WTC11 (cell line): ENCODE data around the gene LPAR2. TPM values are rescaled to one million over a fixed set of nuclear protein-coding genes. Genes with fewer than 3 reads are reported as not detected.

ENCODE experiments used
- ATAC-seq: fragments of 200-7000 bp; cut with Tn5 transposase; 2 replicates; pipeline ENCODE4 v1.10.0; 2021; ENCODE audit warnings: mild to moderate bottlenecking, moderate library complexity
- Bru-seq: library from RNA; stranded (reverse); fragments of 400-500 nt; gene quantifications from one replicate; lab custom pipeline; 2021; lab: Mats Ljungman, UMichigan
- CTCF ChIA-PET: fragments of 300-600 bp; sonication (Branson Sonifier 250); formaldehyde crosslinking; loops from one replicate; lab custom pipeline; 2021; ENCODE audit warnings: antibody characterized with exemption; lab: Charles Lee
- POLR2A ChIA-PET: fragments of 350-600 bp; sonication (Branson Sonifier 250); formaldehyde crosslinking; loops from one replicate; lab custom pipeline; 2021; ENCODE audit warnings: antibody characterized with exemption; lab: Charles Lee
- DNase-seq: peaks from one replicate; pipeline ENCODE4 v3.0.0; 2021; ENCODE audit warnings: low spot score
- H3K27ac Mint-ChIP-seq: 2 replicates; pipeline ENCODE4 v1.8.0; 2021; ENCODE audit warnings: mixed read lengths
- H3K27me3 Mint-ChIP-seq: 2 replicates; pipeline ENCODE4 v1.8.0; 2021; ENCODE audit warnings: low read depth, mild to moderate bottlenecking, moderate library complexity, mixed read lengths
- H3K36me3 Mint-ChIP-seq: 2 replicates; pipeline ENCODE4 v1.8.0; 2021; ENCODE audit warnings: mixed read lengths
- H3K4me1 Mint-ChIP-seq: 2 replicates; pipeline ENCODE4 v1.8.0; 2022; ENCODE audit warnings: mixed read lengths
- H3K4me3 Mint-ChIP-seq: 2 replicates; pipeline ENCODE4 v1.8.0; 2021; ENCODE audit warnings: mild to moderate bottlenecking, moderate library complexity, mixed read lengths
- H3K9me3 Mint-ChIP-seq: 2 replicates; pipeline ENCODE4 v1.8.0; 2021; ENCODE audit warnings: mixed read lengths
- ARID4B ChIP-seq: sonication (generic); formaldehyde crosslinking; IDR thresholded peaks from 2 replicates; pipeline ENCODE4 v1.8.0; 2023; ENCODE audit warnings: missing genetic modification reagents, mild to moderate bottlenecking, borderline replicate concordance
- ATF2 ChIP-seq: sonication (generic); formaldehyde crosslinking; IDR thresholded peaks from 2 replicates; pipeline ENCODE4 v1.8.1; 2022; ENCODE audit warnings: low read depth, missing genetic modification reagents, borderline replicate concordance
- CREM ChIP-seq: sonication (generic); formaldehyde crosslinking; IDR thresholded peaks from 2 replicates; pipeline ENCODE4 v1.8.1; 2022; ENCODE audit warnings: mild to moderate bottlenecking, missing genetic modification reagents, moderate library complexity
- E2F1 ChIP-seq: sonication (generic); formaldehyde crosslinking; IDR thresholded peaks from 2 replicates; pipeline ENCODE4 v1.8.0; 2022; ENCODE audit warnings: mild to moderate bottlenecking, missing genetic modification reagents
- E2F5 ChIP-seq: sonication (generic); formaldehyde crosslinking; IDR thresholded peaks from 2 replicates; pipeline ENCODE4 v1.8.1; 2022; ENCODE audit warnings: mild to moderate bottlenecking, moderate library complexity, missing genetic modification reagents
- EMX1 ChIP-seq: fragments of 250-450 bp; sonication (Bioruptor Pico); IDR thresholded peaks from 2 replicates; pipeline ENCODE4 v1.8.0; 2021; ENCODE audit warnings: mild to moderate bottlenecking
- ESRRA ChIP-seq: sonication (generic); formaldehyde crosslinking; IDR thresholded peaks from 2 replicates; pipeline ENCODE4 v1.8.1; 2022; ENCODE audit warnings: mild to moderate bottlenecking, missing genetic modification reagents, borderline replicate concordance
- FOXK1 ChIP-seq: sonication (generic); formaldehyde crosslinking; IDR thresholded peaks from 2 replicates; pipeline ENCODE4 v1.8.0; 2022; ENCODE audit warnings: mild to moderate bottlenecking, moderate library complexity, missing genetic modification reagents
- KAT7 ChIP-seq: sonication (generic); formaldehyde crosslinking; IDR thresholded peaks from 2 replicates; pipeline ENCODE4 v1.8.1; 2023; ENCODE audit warnings: missing genetic modification reagents, mild to moderate bottlenecking, borderline replicate concordance
- MAX ChIP-seq: sonication (generic); formaldehyde crosslinking; IDR thresholded peaks from 2 replicates; pipeline ENCODE4 v1.8.0; 2022; ENCODE audit warnings: mild to moderate bottlenecking, missing genetic modification reagents
- MXD4 ChIP-seq: fragments of 250-450 bp; sonication (Bioruptor Pico); IDR thresholded peaks from 2 replicates; pipeline ENCODE4 v1.8.0; 2021; ENCODE audit warnings: mild to moderate bottlenecking, moderate library complexity, borderline replicate concordance
- NFE2L1 ChIP-seq: sonication (generic); formaldehyde crosslinking; IDR thresholded peaks from 2 replicates; pipeline ENCODE4 v1.8.1; 2023; ENCODE audit warnings: missing genetic modification reagents
- RORB ChIP-seq: fragments of 250-450 bp; sonication (Bioruptor Pico); IDR thresholded peaks from 2 replicates; pipeline ENCODE4 v1.9.0; 2021; ENCODE audit warnings: mild to moderate bottlenecking
- SP1 ChIP-seq: sonication (generic); formaldehyde crosslinking; conservative IDR thresholded peaks from 2 replicates; pipeline ENCODE4 v1.8.1; 2022; ENCODE audit warnings: missing genetic modification reagents
- TCF7 ChIP-seq: sonication (generic); formaldehyde crosslinking; IDR thresholded peaks from 2 replicates; pipeline ENCODE4 v1.8.0; 2022; ENCODE audit warnings: mild to moderate bottlenecking, low read depth, missing genetic modification reagents, moderate library complexity
- TEAD1 ChIP-seq: sonication (generic); formaldehyde crosslinking; IDR thresholded peaks from 2 replicates; pipeline ENCODE4 v1.8.0; 2022; ENCODE audit warnings: mild to moderate bottlenecking, missing genetic modification reagents
- USF1 ChIP-seq: sonication (generic); formaldehyde crosslinking; IDR thresholded peaks from 2 replicates; pipeline ENCODE4 v1.8.0; 2022; ENCODE audit warnings: mild to moderate bottlenecking, missing genetic modification reagents
- USF2 ChIP-seq: sonication (generic); formaldehyde crosslinking; IDR thresholded peaks from 2 replicates; pipeline ENCODE4 v1.8.1; 2023; ENCODE audit warnings: mild to moderate bottlenecking, missing genetic modification reagents, moderate library complexity
- ZNF121 ChIP-seq: sonication (generic); formaldehyde crosslinking; IDR thresholded peaks from 2 replicates; pipeline ENCODE4 v1.8.0; 2023; ENCODE audit warnings: missing genetic modification reagents
- ZNF232 ChIP-seq: sonication (generic); formaldehyde crosslinking; IDR thresholded peaks from 2 replicates; pipeline ENCODE4 v1.8.0; 2022; ENCODE audit warnings: mild to moderate bottlenecking, missing genetic modification reagents
- long read RNA-seq, 3 experiments: library from RNA in 1 of 3; library from capped mRNA in 1 of 3; library from polyadenylated mRNA in 1 of 3; unstranded in 2 of 3; stranded (forward) in 1 of 3; transcript quantifications; one replicate each; pipeline ENCODE4 v2.0.0, GENCODE V29; 2021
- total RNA-seq: library from RNA; stranded (reverse); gene quantifications from 3 replicates; pipeline ENCODE4 v1.2.3, GENCODE V29; 2021

LPAR2 gene
- total RNA-seq (42.9 to 45.1 TPM (median 44.5 TPM) in 3 replicates), Bru-seq, nascent RNA (percentile 63 among the genes with signal in this experiment)
- long read RNA-seq, experiment 1, transcript LPAR2-201 (3 exons, 1,791 nt), result major isoform, 28 of 112 reads
- long read RNA-seq, experiment 1, transcript LPAR2-202 (6 exons, 2,546 nt), result minor isoform, 9 of 112 reads
- long read RNA-seq, experiment 1, partial matches to known transcripts, result 22 of 112 reads
- long read RNA-seq, experiment 1, other reads (novel, unspliced or antisense), result 53 of 112 reads
- long read RNA-seq, experiment 2, transcript LPAR2-201 (3 exons, 1,791 nt), result major isoform, 8 of 37 reads
- long read RNA-seq, experiment 2, partial matches to known transcripts, result 18 of 37 reads
- long read RNA-seq, experiment 2, other reads (novel, unspliced or antisense), result 11 of 37 reads
- long read RNA-seq, experiment 3, transcript LPAR2-201 (3 exons, 1,791 nt), result major isoform, 25 of 37 reads
- long read RNA-seq, experiment 3, partial matches to known transcripts, result 1 of 37 reads
- long read RNA-seq, experiment 3, other reads (novel, unspliced or antisense), result 11 of 37 reads

- H3K27me3 Mint-ChIP-seq, result no peaks in the 10 kb centered on the region; the same call in 1 of the 2 replicates
- H3K36me3 Mint-ChIP-seq, result peaks cover 20% of the 10 kb centered on the region
- DNase-seq, result peak; percentile 76
- TF ChIP-seq NFE2L1 (CRISPR knock-in tag) (peak; percentile 9; the same call in 1 of the 2 replicates), E2F5 (CRISPR knock-in tag) (peak; percentile 64; the same call in 1 of the 2 replicates), USF1 (CRISPR knock-in tag) (peak; percentile 56; the same call in 1 of the 2 replicates), RORB (CRISPR knock-in tag) (no peak), TCF7 (CRISPR knock-in tag) (no peak), ARID4B (CRISPR knock-in tag) (peak; percentile 22; the same call in 1 of the 2 replicates), USF2 (CRISPR knock-in tag) (peak; percentile 57), SP1 (CRISPR knock-in tag) (peak; percentile 87), CREM (CRISPR knock-in tag) (peak; percentile 33; the same call in 1 of the 2 replicates), E2F1 (peak; percentile 26; the same call in 1 of the 2 replicates), ATF2 (CRISPR knock-in tag) (no peak), ZNF232 (CRISPR knock-in tag) (peak; percentile 28; the same call in 1 of the 2 replicates), KAT7 (CRISPR knock-in tag) (0 out of 2 replicates have a peak, but pooled peaks have one; percentile 11), TEAD1 (CRISPR knock-in tag) (0 out of 2 replicates have a peak, but pooled peaks have one; percentile 21), MAX (CRISPR knock-in tag) (peak; percentile 76; the same call in 1 of the 2 replicates), ZNF121 (CRISPR knock-in tag) (no peak), MXD4 (CRISPR knock-in tag) (no peak), FOXK1 (CRISPR knock-in tag) (peak; percentile 49; the same call in 1 of the 2 replicates), EMX1 (CRISPR knock-in tag) (0 out of 2 replicates have a peak, but pooled peaks have one; percentile 13), ESRRA (0 out of 2 replicates have a peak, but pooled peaks have one; percentile 10)
- ChIA-PET POLR2A (interaction anchor here (0.8 to 1.9 kb wide), 9 partner anchors 9 to 238 kb away, joined by 3 to 8 read pairs (median 4); partner anchors contain the start of genes ATP13A1, PBX4 and ZNF253), CTCF (interaction anchor here (0.8 to 2.2 kb wide), 14 partner anchors 7 to 115 kb away, joined by 3 to 23 read pairs (median 6); partner anchors contain the start of genes GMIP and PBX4)
- peaks cover 17% of the 10 kb centered on the region for H3K4me1 Mint-ChIP-seq
- H3K9me3 Mint-ChIP-seq, result no peaks in the 10 kb centered on the region
- peak within 1 kb of the TSS; percentile 90 for H3K4me3 Mint-ChIP-seq
- peak; percentile 77 for ATAC-seq
- peak within 1 kb of the TSS; percentile 98 for H3K27ac Mint-ChIP-seq
These were observed at the start of gene LPAR2 for GRCh38 chr19:19627621-19628500. TSS of gene LPAR2 (minus strand) at chr19:19628220. CDS start at chr19:19627275, 945 bp downstream.
